ENCODE measurements around the gene GHDC.

The GHDC gene

GRCh38 chr17:42201458-42201772, 7.1 kb upstream of the GHDC start:
- no peak overlapping the region for H3K9ac ChIP-seq (ENCODE audit: low read length)
- peaks cover 16% of the 10 kb centered on the region for H3K36me3 ChIP-seq (ENCODE audit: control insufficient read depth, low read depth, low read length)

GRCh38 chr17:42200706-42201457, 6.6 kb upstream of the GHDC start:
- Histone ChIP-seq H3K9me3 (ENCODE audit: control insufficient read depth, low read depth, low read length) (no peaks in the 10 kb centered on the region), H3K36me3 (ENCODE audit: control insufficient read depth, low read depth, low read length) (peaks cover 16% of the 10 kb centered on the region), H3K4me3 (ENCODE audit: low read length) (no peak overlapping the region), H3K27ac (ENCODE audit: low read length) (no peak overlapping the region), H3K4me1 (ENCODE audit: control insufficient read depth, low read depth, low read length) (no peaks in the 10 kb centered on the region), H3K9ac (ENCODE audit: low read length) (no peak overlapping the region), H3K27me3 (ENCODE audit: control insufficient read depth, insufficient read depth, low read length) (no peaks in the 10 kb centered on the region)

More at GRCh38 chr17:42201458-42201772, 7.1 kb upstream of the GHDC start:
- H3K4me3 ChIP-seq (ENCODE audit: low read length): no peak overlapping the region
- H3K27ac ChIP-seq (ENCODE audit: low read length): no peak overlapping the region
- H3K9me3 ChIP-seq (ENCODE audit: control insufficient read depth, low read depth, low read length): no peaks in the 10 kb centered on the region
- H3K4me1 ChIP-seq (ENCODE audit: control insufficient read depth, low read depth, low read length): no peaks in the 10 kb centered on the region
- no peaks in the 10 kb centered on the region for H3K27me3 ChIP-seq (ENCODE audit: control insufficient read depth, insufficient read depth, low read length)

- H3K9ac ChIP-seq (ENCODE audit: low read length): no peak overlapping the region
- H3K27ac ChIP-seq (ENCODE audit: low read length): no peak overlapping the region
- no peaks in the 10 kb centered on the region for H3K27me3 ChIP-seq (ENCODE audit: control insufficient read depth, insufficient read depth, low read length)
Observed at GRCh38 chr17:42199416-42200011, 5.2 kb upstream of the GHDC start.

GRCh38 chr17:42198897-42199296, 4.6 kb upstream of the GHDC start:
- Histone ChIP-seq H3K9ac (ENCODE audit: low read length) (no peak overlapping the region), H3K27me3 (ENCODE audit: control insufficient read depth, insufficient read depth, low read length) (no peaks in the 10 kb centered on the region), H3K36me3 (ENCODE audit: control insufficient read depth, low read depth, low read length) (peaks cover 12% of the 10 kb centered on the region), H3K9me3 (ENCODE audit: control insufficient read depth, low read depth, low read length) (no peaks in the 10 kb centered on the region), H3K4me1 (ENCODE audit: control insufficient read depth, low read depth, low read length) (peaks cover 1% of the 10 kb centered on the region), H3K4me3 (ENCODE audit: low read length) (no peak overlapping the region), H3K27ac (ENCODE audit: low read length) (no peak overlapping the region)

More at GRCh38 chr17:42199416-42200011, 5.2 kb upstream of the GHDC start:
- H3K4me3 ChIP-seq (ENCODE audit: low read length): no peak overlapping the region
- peaks cover 16% of the 10 kb centered on the region for H3K36me3 ChIP-seq (ENCODE audit: control insufficient read depth, low read depth, low read length)
- no peaks in the 10 kb centered on the region for H3K9me3 ChIP-seq (ENCODE audit: control insufficient read depth, low read depth, low read length)
- no peaks in the 10 kb centered on the region for H3K4me1 ChIP-seq (ENCODE audit: control insufficient read depth, low read depth, low read length)

GRCh38 chr17:42197564-42198156, 3.4 kb upstream of the GHDC start:
- no peak overlapping the region for H3K9ac ChIP-seq (ENCODE audit: low read length)
- peaks cover 11% of the 10 kb centered on the region for H3K36me3 ChIP-seq (ENCODE audit: control insufficient read depth, low read depth, low read length)
- H3K9me3 ChIP-seq (ENCODE audit: control insufficient read depth, low read depth, low read length): no peaks in the 10 kb centered on the region
- no peak overlapping the region for H3K4me3 ChIP-seq (ENCODE audit: low read length)
- H3K27ac ChIP-seq (ENCODE audit: low read length): no peak overlapping the region
- H3K4me1 ChIP-seq (ENCODE audit: control insufficient read depth, low read depth, low read length): peaks cover 5% of the 10 kb centered on the region
- H3K27me3 ChIP-seq (ENCODE audit: control insufficient read depth, insufficient read depth, low read length): no peaks in the 10 kb centered on the region

- no peak overlapping the region for H3K9ac ChIP-seq (ENCODE audit: low read length)
- H3K27ac ChIP-seq (ENCODE audit: low read length): no peak overlapping the region
- no peaks in the 10 kb centered on the region for H3K9me3 ChIP-seq (ENCODE audit: control insufficient read depth, low read depth, low read length)
- no peaks in the 10 kb centered on the region for H3K36me3 ChIP-seq (ENCODE audit: control insufficient read depth, low read depth, low read length)
- H3K27me3 ChIP-seq (ENCODE audit: control insufficient read depth, insufficient read depth, low read length): no peaks in the 10 kb centered on the region
- no peak overlapping the region for H3K4me3 ChIP-seq (ENCODE audit: low read length)
- H3K4me1 ChIP-seq (ENCODE audit: control insufficient read depth, low read depth, low read length): peaks cover 5% of the 10 kb centered on the region
Observed at GRCh38 chr17:42193216-42193968, 902 bp downstream of the GHDC start.

GRCh38 chr17:42192189-42193126, 1.8 kb downstream of the GHDC start:
- no peak overlapping the region for H3K9ac ChIP-seq (ENCODE audit: low read length)
- H3K4me3 ChIP-seq (ENCODE audit: low read length): no peak overlapping the region
- H3K27ac ChIP-seq (ENCODE audit: low read length): no peak overlapping the region
- H3K4me1 ChIP-seq (ENCODE audit: control insufficient read depth, low read depth, low read length): peaks cover 5% of the 10 kb centered on the region
- no peaks in the 10 kb centered on the region for H3K9me3 ChIP-seq (ENCODE audit: control insufficient read depth, low read depth, low read length)
- no peaks in the 10 kb centered on the region for H3K27me3 ChIP-seq (ENCODE audit: control insufficient read depth, insufficient read depth, low read length)
- H3K36me3 ChIP-seq (ENCODE audit: control insufficient read depth, low read depth, low read length): no peaks in the 10 kb centered on the region

GRCh38 chr17:42191275-42191608, 3.1 kb downstream of the GHDC start:
- no peak overlapping the region for H3K9ac ChIP-seq (ENCODE audit: low read length)
- H3K4me1 ChIP-seq (ENCODE audit: control insufficient read depth, low read depth, low read length): peaks cover 5% of the 10 kb centered on the region
- no peak overlapping the region for H3K4me3 ChIP-seq (ENCODE audit: low read length)
- no peaks in the 10 kb centered on the region for H3K36me3 ChIP-seq (ENCODE audit: control insufficient read depth, low read depth, low read length)
- H3K27me3 ChIP-seq (ENCODE audit: control insufficient read depth, insufficient read depth, low read length): no peaks in the 10 kb centered on the region
- no peaks in the 10 kb centered on the region for H3K9me3 ChIP-seq (ENCODE audit: control insufficient read depth, low read depth, low read length)
- no peak overlapping the region for H3K27ac ChIP-seq (ENCODE audit: low read length)

GRCh38 chr17:42190491-42191274, 3.6 kb downstream of the GHDC start:
- peaks cover 5% of the 10 kb centered on the region for H3K4me1 ChIP-seq (ENCODE audit: control insufficient read depth, low read depth, low read length)
- H3K27ac ChIP-seq (ENCODE audit: low read length): no peak overlapping the region

GRCh38 chr17:42189651-42189965, 4.7 kb downstream of the GHDC start:
- Histone ChIP-seq H3K4me3 (ENCODE audit: low read length) (no peak overlapping the region), H3K27ac (ENCODE audit: low read length) (no peak overlapping the region), H3K9me3 (ENCODE audit: control insufficient read depth, low read depth, low read length) (no peaks in the 10 kb centered on the region), H3K27me3 (ENCODE audit: control insufficient read depth, insufficient read depth, low read length) (peaks cover 9% of the 10 kb centered on the region), H3K36me3 (ENCODE audit: control insufficient read depth, low read depth, low read length) (no peaks in the 10 kb centered on the region), H3K4me1 (ENCODE audit: control insufficient read depth, low read depth, low read length) (peaks cover 10% of the 10 kb centered on the region), H3K9ac (ENCODE audit: low read length) (no peak overlapping the region)

More at GRCh38 chr17:42190491-42191274, 3.6 kb downstream of the GHDC start:
- Histone ChIP-seq H3K9ac (ENCODE audit: low read length) (no peak overlapping the region), H3K4me3 (ENCODE audit: low read length) (no peak overlapping the region), H3K9me3 (ENCODE audit: control insufficient read depth, low read depth, low read length) (no peaks in the 10 kb centered on the region), H3K27me3 (ENCODE audit: control insufficient read depth, insufficient read depth, low read length) (no peaks in the 10 kb centered on the region), H3K36me3 (ENCODE audit: control insufficient read depth, low read depth, low read length) (no peaks in the 10 kb centered on the region)
